ENCODE measurements around the gene MRPL36. TPM values are rescaled to one million over a fixed set of nuclear protein-coding genes. Genes with fewer than 3 reads are reported as not detected.

The MRPL36 gene
- total RNA-seq (10 to 100 TPM; 14.1 to 52.6 (median 26.8) TPM), polyA plus RNA-seq (10 to 100 TPM; 69.4 to 77.5 TPM), total RNA-seq (4.8 reads per million, percentile 23 among the genes with 10 or more reads in this experiment)

GRCh38 chr5:1799602-1800471 is at the start of gene MRPL36:
Gene MRPL36, minus strand, starts transcription at chr5:1799837. Its CDS starts 902 bp downstream, at chr5:1798935.
- Histone ChIP-seq H3K36me3 (ENCODE audit: control insufficient read depth in 2 of 3, insufficient read depth in 3 of 3, low read length in 3 of 3) (peaks cover 4 to 55% (median 5%) of the 10 kb centered on the region in 3 experiments), H3K4me1 (ENCODE audit: control insufficient read depth in 2 of 2, insufficient read depth in 2 of 2, low read length in 2 of 2) (peaks cover 12 to 13% of the 10 kb centered on the region in 2 donors), H3K9me3 (ENCODE audit: control insufficient read depth in 2 of 3, low read length in 3 of 3) (no peaks in the 10 kb centered on the region), H3K4me3 (ENCODE audit: low read length) (peak within 1 kb of the TSS; percentile 63), H3K27me3 (ENCODE audit: control insufficient read depth in 2 of 2, insufficient read depth in 2 of 2, low read length in 2 of 2) (no peaks in the 10 kb centered on the region), H3K27ac (ENCODE audit: low read depth, low read length) (peak within 1 kb of the TSS; percentile 88)
- Mint-ChIP-seq H3K27me3 (no peaks in the 10 kb centered on the region), H3K9me3 (peaks cover 0 to 4% (median 0%) of the 10 kb centered on the region in 11 donors), H3K36me3 (peaks cover 13 to 30% (median 15%) of the 10 kb centered on the region in 5 donors), H3K4me1 (peaks cover 41 to 69% (median 60%) of the 10 kb centered on the region in 7 donors), H3K27ac (peak within 1 kb of the TSS; percentile 95 to 100 (median 99)), H3K4me3 (peak within 1 kb of the TSS; percentile 93 to 100 (median 99))
- intact Hi-C loops (cut with micrococcal nuclease): loop anchor here (1.0 to 10.0 kb wide), 11 partner anchors 37 to 1185 kb away; partner anchors contain the start of genes CLPTM1L (in 2 of the 2), CEP72 (in 1 of the 2), LPCAT1 (in 1 of the 2) and SLC12A7 (in 1 of the 2)
- ATAC-seq (peak; percentile 84), DNase-seq (peak; percentile 79 to 92 (median 87))
- POLR2A ChIA-PET: interaction anchor here (0.7 to 2.6 kb wide), 8 partner anchors 7 to 1580 kb away, joined by 3 to 14 read pairs (median 6); no protein-coding TSS in a partner anchor
- CTCF ChIA-PET: interaction anchor here (0.5 to 0.9 kb wide), 2 partner anchors 62 to 1668 kb away, joined by 3 to 5 read pairs; no protein-coding TSS in a partner anchor

GRCh38 chr5:1847611-1848010 is 48.0 kb upstream of the MRPL36 start:
- Mint-ChIP-seq H3K27me3 (peaks cover 20 to 41% (median 33%) of the 10 kb centered on the region in 5 donors), H3K4me3 (no peak overlapping the region), H3K36me3 (no peaks in the 10 kb centered on the region), H3K9me3 (no peaks in the 10 kb centered on the region), H3K4me1 (no peaks in the 10 kb centered on the region), H3K27ac (no peak overlapping the region)
- H3K27me3 ChIP-seq (ENCODE audit: control insufficient read depth in 2 of 2, insufficient read depth in 2 of 2, low read length in 2 of 2): no peaks in the 10 kb centered on the region
- no peak overlapping the region for H3K4me3 ChIP-seq (ENCODE audit: low read length)
- CTCF ChIA-PET: no interaction called here
- intact Hi-C loops (cut with micrococcal nuclease): no loop called here
- POLR2A ChIA-PET: no interaction called here
- no peak overlapping the region for H3K27ac ChIP-seq (ENCODE audit: low read depth, low read length)
- DNase-seq (no peak), ATAC-seq (no peak)
- H3K9me3 ChIP-seq (ENCODE audit: control insufficient read depth in 2 of 3, low read length in 3 of 3): no peaks in the 10 kb centered on the region
- no peaks in the 10 kb centered on the region for H3K36me3 ChIP-seq (ENCODE audit: control insufficient read depth in 2 of 3, insufficient read depth in 3 of 3, low read length in 3 of 3)
- H3K4me1 ChIP-seq (ENCODE audit: control insufficient read depth in 2 of 2, insufficient read depth in 2 of 2, low read length in 2 of 2): no peaks in the 10 kb centered on the region

- no peak for DNase-seq
- no peak overlapping the region for H3K4me3 ChIP-seq (ENCODE audit: low read length)
- H3K27me3 ChIP-seq (ENCODE audit: control insufficient read depth in 2 of 2, insufficient read depth in 2 of 2, low read length in 2 of 2): no peaks in the 10 kb centered on the region
- CTCF ChIA-PET: no interaction called here
- no peaks in the 10 kb centered on the region for H3K4me1 ChIP-seq (ENCODE audit: control insufficient read depth in 2 of 2, insufficient read depth in 2 of 2, low read length in 2 of 2)
- POLR2A ChIA-PET: no interaction called here
- Mint-ChIP-seq H3K4me1 (no peaks in the 10 kb centered on the region), H3K9me3 (no peaks in the 10 kb centered on the region), H3K27ac (no peak overlapping the region), H3K4me3 (no peak overlapping the region), H3K36me3 (no peaks in the 10 kb centered on the region), H3K27me3 (peaks cover 20 to 41% (median 36%) of the 10 kb centered on the region in 5 donors)
- H3K27ac ChIP-seq (ENCODE audit: low read depth, low read length): no peak overlapping the region
- H3K36me3 ChIP-seq (ENCODE audit: control insufficient read depth in 2 of 3, insufficient read depth in 3 of 3, low read length in 3 of 3): no peaks in the 10 kb centered on the region
- no peaks in the 10 kb centered on the region for H3K9me3 ChIP-seq (ENCODE audit: control insufficient read depth in 2 of 3, low read length in 3 of 3)
- intact Hi-C loops (cut with micrococcal nuclease): no loop called here
- ATAC-seq: no peak
Observed at GRCh38 chr5:1847056-1847455, 47.4 kb upstream of the MRPL36 start.

- POLR2A ChIA-PET: no interaction called here
- intact Hi-C loops (cut with micrococcal nuclease): no loop called here
- H3K4me1 Mint-ChIP-seq: no peaks in the 10 kb centered on the region
Observed at GRCh38 chr5:1846583-1846982, 46.9 kb upstream of the MRPL36 start.

GRCh38 chr5:1845696-1846095 is 46.1 kb upstream of the MRPL36 start:
- ChIA-PET POLR2A (no interaction called here), CTCF (no interaction called here)
- no peak overlapping the region for H3K27ac Mint-ChIP-seq
- no peaks in the 10 kb centered on the region for H3K36me3 ChIP-seq (ENCODE audit: control insufficient read depth in 2 of 3, insufficient read depth in 3 of 3, low read length in 3 of 3)
- no peak overlapping the region for H3K4me3 ChIP-seq (ENCODE audit: low read length)
- no peaks in the 10 kb centered on the region for H3K27me3 ChIP-seq (ENCODE audit: control insufficient read depth in 2 of 2, insufficient read depth in 2 of 2, low read length in 2 of 2)
- peaks cover 14 to 37% (median 24%) of the 10 kb centered on the region in 5 donors for H3K27me3 Mint-ChIP-seq
- DNase-seq (no peak), ATAC-seq (no peak)
- no peaks in the 10 kb centered on the region for H3K4me1 Mint-ChIP-seq
- no peak overlapping the region for H3K27ac ChIP-seq (ENCODE audit: low read depth, low read length)
- H3K36me3 Mint-ChIP-seq: no peaks in the 10 kb centered on the region
- no peaks in the 10 kb centered on the region for H3K9me3 ChIP-seq (ENCODE audit: control insufficient read depth in 2 of 3, low read length in 3 of 3)
- H3K9me3 Mint-ChIP-seq: no peaks in the 10 kb centered on the region
- H3K4me1 ChIP-seq (ENCODE audit: control insufficient read depth in 2 of 2, insufficient read depth in 2 of 2, low read length in 2 of 2): no peaks in the 10 kb centered on the region
- H3K4me3 Mint-ChIP-seq: no peak overlapping the region
- intact Hi-C loops (cut with micrococcal nuclease): no loop called here

More at GRCh38 chr5:1846583-1846982, 46.9 kb upstream of the MRPL36 start:
- Histone ChIP-seq H3K36me3 (ENCODE audit: control insufficient read depth in 2 of 3, insufficient read depth in 3 of 3, low read length in 3 of 3) (no peaks in the 10 kb centered on the region), H3K9me3 (ENCODE audit: control insufficient read depth in 2 of 3, low read length in 3 of 3) (no peaks in the 10 kb centered on the region), H3K27ac (ENCODE audit: low read depth, low read length) (no peak overlapping the region), H3K4me1 (ENCODE audit: control insufficient read depth in 2 of 2, insufficient read depth in 2 of 2, low read length in 2 of 2) (no peaks in the 10 kb centered on the region), H3K4me3 (ENCODE audit: low read length) (no peak overlapping the region), H3K27me3 (ENCODE audit: control insufficient read depth in 2 of 2, insufficient read depth in 2 of 2, low read length in 2 of 2) (no peaks in the 10 kb centered on the region)
- H3K27me3 Mint-ChIP-seq: peaks cover 15 to 37% (median 32%) of the 10 kb centered on the region in 5 donors
- CTCF ChIA-PET: no interaction called here
- no peak overlapping the region for H3K4me3 Mint-ChIP-seq
- ATAC-seq: no peak
- H3K27ac Mint-ChIP-seq: no peak overlapping the region
- H3K36me3 Mint-ChIP-seq: no peaks in the 10 kb centered on the region
- H3K9me3 Mint-ChIP-seq: no peaks in the 10 kb centered on the region
- DNase-seq: no peak

GRCh38 chr5:1844708-1845436 is 45.2 kb upstream of the MRPL36 start:
- peaks cover 14 to 38% (median 27%) of the 10 kb centered on the region in 5 donors for H3K27me3 Mint-ChIP-seq
- H3K4me3 ChIP-seq (ENCODE audit: low read length): no peak overlapping the region
- ChIA-PET POLR2A (no interaction called here), CTCF (no interaction called here)
- H3K4me1 ChIP-seq (ENCODE audit: control insufficient read depth in 2 of 2, insufficient read depth in 2 of 2, low read length in 2 of 2): no peaks in the 10 kb centered on the region
- no peaks in the 10 kb centered on the region for H3K9me3 Mint-ChIP-seq
- no peak overlapping the region for H3K4me3 Mint-ChIP-seq
- peak; percentile 26 for ATAC-seq
- H3K27ac ChIP-seq (ENCODE audit: low read depth, low read length): no peak overlapping the region
- H3K36me3 ChIP-seq (ENCODE audit: control insufficient read depth in 2 of 3, insufficient read depth in 3 of 3, low read length in 3 of 3): no peaks in the 10 kb centered on the region
- H3K9me3 ChIP-seq (ENCODE audit: control insufficient read depth in 2 of 3, low read length in 3 of 3): no peaks in the 10 kb centered on the region
- H3K36me3 Mint-ChIP-seq: no peaks in the 10 kb centered on the region
- no peaks in the 10 kb centered on the region for H3K27me3 ChIP-seq (ENCODE audit: control insufficient read depth in 2 of 2, insufficient read depth in 2 of 2, low read length in 2 of 2)
- H3K27ac Mint-ChIP-seq: no peak overlapping the region
- H3K4me1 Mint-ChIP-seq: no peaks in the 10 kb centered on the region
- intact Hi-C loops (cut with micrococcal nuclease): no loop called here
- DNase-seq: no peak
